NCI-H2171 (cell line): ENCODE results near the gene EXTL2.
"Not testable (repeated sequence)": the region's sequence is repeated elsewhere in the genome, so short reads cannot be mapped to it uniquely, and the experiment has no call there.

ENCODE experiments used
- DNase-seq: peaks from one replicate; lab custom pipeline; 2025; lab: John Stamatoyannopoulos, UW

EXTL2 gene

DNA sequence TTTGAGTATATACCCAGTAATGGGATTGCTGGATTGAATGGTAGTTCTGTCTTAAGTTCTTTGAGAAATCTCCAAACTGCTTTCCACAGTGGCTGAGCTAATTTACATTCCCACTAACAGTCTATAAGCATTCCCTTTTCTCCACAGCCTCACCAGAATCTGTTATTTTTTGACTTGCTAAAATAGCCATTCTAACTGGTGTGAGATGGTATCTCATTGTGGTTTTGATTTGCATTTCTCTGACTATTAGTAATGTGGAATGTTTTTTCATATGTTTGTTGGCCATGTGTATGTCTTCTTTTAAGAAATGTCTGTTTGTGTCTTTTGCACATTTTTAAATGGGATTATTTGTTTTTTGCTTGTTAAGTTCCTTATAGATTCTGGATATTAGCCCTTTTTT lies 39.5 kb downstream of the EXTL2 start:
- DNase-seq: not testable (repeated sequence)

DNA sequence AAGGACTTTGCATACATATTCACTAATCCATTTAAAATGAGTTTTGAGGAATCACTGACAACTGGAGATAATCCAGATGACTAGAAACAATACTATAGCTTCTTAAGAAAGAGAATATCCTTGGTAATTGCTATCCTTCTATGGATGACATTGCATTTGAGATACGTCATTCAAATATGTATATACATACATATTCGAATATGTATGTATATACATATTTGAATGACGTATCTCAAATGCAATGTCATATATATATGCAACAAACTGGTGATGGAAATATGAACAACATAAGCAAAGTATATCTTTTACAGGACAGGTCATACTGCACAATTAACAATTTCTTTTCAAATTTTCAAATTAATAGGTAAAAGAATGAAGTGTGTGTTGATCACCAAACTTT lies 41.7 kb downstream of the EXTL2 start:
- no peak for DNase-seq

DNA sequence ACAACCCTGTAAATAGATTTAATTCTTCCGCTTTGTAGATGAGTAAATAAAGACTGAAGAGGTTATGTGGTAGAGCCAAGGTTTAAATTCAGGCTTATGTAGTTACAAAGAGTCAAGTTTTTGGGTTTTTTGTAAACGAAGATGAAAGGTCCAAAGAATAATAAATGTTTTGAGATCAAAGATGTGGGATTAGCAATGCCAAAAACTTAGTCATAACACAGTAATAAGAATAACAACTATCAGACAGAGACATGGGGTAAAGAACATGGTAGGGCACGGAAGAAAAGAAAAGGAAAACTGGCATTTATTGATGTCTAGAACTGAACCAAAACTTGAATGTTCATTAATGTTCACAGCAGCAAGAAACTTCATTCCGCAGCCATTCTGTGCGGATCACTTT lies 42.9 kb downstream of the EXTL2 start:
- DNase-seq: no peak

DNA sequence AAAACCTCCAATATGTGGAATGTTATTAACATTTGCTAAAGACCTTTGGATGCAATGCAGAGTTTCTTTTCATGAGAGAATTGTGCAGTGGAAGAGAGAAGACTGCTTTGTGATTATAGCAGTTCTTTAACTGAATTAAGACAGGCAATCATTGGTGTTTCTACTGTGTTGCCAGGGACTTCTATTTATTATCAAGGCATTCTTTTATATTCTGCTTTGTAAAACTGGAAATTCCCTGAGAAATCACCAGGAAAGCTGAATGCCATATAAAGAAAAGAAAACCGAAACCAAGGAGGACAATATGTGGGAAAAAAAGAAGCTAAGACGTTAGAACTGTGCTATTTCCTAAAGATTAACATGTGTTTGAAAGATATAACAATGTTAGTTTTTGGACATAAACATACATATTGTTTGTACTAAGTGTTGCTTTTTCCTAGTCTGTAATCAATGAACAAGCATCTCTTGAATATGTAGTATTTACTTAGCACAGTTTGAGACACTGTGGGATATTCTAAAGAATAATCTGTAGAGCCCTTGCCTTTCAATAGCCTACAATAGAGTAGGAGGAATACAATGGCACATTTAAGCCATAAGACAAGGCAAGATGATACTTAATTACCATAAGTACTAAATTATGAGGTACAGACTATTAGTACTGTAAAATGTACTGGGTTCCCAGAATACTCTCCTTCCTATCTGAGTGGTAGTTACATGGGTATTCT lies 47.1 kb downstream of the EXTL2 start:
- DNase-seq: no peak

DNA sequence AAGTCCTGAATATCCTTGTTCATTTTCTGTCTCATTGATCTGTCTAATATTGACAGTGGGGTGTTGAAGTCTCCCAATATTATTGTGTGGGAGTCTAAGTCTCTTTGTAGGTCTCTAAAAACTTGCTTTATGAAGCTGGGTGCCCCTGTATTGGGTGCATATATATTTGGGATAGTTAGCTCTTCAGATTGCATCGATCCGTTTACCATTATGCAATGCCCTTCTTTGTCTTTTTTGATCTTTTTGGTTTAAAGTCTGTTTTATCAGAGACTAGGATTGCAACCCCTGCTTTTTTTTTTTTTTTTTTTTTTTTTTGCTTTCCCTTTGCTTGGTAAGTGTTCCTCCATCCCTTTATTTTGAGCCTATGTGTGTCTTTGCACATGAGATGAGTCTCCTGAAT lies 51.5 kb downstream of the EXTL2 start:
- not testable (repeated sequence) for DNase-seq

DNA sequence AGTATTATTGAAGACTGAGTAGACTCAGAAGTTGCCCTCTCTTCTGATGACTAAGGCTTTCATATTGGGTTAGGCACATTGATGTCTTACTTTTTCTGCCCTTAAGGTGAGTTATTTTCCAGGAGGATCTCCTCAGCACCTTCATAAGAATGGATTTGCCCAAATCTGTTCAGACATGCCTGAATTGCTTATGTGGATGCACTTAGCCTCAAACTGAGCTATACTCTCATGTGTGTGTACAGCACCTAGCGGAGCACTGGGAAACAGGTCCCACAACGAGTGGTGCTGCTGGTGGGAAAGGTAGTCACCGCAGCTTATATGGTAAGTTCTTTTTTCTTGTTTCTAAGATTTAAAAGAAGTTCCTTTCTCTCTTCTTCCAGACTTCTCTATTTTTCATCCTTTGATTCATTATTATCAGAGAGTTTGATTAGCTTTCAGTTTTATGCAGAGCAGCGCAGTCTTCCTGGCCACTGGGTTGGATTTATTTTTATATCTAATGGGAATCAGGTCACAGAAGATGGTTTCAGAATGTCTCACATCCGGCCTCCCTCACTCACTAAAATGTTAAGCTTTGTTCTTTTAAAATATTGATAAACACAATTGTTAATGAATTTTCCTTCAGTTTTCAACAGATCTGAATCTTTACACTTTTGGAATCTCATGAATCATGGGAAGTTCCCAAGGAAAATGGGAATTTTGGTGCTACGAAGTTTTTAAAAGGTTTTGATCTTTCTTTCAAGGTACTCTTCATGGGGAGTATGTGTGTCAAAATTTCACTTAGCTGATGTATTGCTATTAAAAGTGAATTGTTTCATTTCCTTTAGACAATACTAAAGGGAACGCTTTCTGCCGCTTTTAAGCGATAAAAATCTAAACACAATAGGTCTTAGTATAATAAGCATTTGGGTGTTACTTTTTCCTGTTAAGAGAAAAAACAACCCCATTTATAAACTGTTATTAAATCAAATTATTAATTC lies 58.5 kb downstream of the EXTL2 start:
- DNase-seq: no peak

DNA sequence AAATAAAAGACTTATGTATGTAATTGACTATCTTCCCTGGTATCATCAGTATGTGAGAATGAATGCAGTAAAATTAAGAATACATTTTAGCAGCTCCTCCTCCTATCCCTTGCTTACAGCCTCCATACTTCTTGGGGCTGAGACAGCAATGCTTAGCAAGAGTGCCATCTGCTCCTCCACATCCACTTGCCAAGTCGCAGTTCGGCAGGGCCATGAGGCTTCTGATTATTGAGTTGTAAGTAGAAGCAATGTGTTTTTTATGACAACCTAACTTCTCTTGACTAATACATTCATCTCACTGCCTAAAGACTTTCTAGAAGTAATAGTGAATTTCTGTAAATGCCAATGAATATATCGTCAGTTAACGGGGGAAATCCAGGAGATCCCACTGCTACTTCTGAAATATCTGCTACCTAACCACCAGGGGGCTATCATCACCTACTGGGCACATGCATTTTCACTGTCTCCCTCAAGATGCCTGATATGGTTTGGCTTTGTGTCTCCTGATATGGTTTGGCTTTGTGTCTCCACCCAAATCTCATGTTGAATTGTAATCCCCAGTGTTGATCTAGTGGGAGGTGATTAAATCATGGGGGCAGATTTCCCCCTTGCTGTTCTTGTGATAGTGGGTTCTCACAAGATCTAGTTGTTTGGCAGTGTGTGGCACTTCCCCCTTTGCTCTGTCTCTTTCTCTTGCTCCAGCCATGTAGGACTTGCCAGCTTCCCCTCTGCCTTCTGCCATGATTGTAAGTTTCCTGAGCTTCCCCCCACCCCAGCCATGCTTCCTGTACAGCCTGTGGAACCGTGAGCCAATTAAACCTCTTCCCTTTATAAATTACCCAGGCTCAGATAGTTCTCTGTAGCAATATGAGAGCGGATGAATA lies 59.6 kb downstream of the EXTL2 start:
- no peak for DNase-seq

DNA sequence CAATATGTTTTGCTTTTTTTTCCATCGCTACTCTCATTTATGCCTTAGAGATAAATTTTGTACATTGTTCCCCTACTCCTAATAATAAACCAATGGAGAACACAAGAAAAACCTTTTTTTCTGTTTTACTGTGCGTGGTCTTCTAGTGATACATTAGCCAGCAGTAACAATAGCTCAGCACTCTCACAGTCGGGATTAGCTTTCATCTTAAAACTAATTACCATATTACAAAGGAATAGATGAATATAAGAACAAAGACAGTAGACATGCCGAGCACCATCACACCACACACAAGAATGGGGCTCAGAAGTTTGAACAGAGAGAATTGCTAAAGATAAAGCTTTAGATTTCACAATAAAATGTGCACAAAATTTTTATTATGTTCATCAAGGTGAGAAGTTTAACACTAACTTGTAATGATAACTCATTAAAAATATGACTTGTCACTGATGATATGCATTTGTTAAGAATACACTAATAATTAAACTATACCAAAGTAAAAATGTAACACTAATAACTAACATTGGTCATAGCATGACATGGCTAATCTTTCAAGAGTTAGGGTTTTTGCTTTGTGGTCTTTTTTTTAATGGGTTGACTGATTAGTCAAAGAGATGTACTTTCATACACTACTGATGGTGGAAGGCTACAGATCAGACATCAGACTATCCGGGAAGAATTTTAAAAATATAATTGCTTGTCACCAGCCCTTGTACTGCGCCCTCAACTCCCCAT lies 61.8 kb downstream of the EXTL2 start:
- no peak for DNase-seq

DNA sequence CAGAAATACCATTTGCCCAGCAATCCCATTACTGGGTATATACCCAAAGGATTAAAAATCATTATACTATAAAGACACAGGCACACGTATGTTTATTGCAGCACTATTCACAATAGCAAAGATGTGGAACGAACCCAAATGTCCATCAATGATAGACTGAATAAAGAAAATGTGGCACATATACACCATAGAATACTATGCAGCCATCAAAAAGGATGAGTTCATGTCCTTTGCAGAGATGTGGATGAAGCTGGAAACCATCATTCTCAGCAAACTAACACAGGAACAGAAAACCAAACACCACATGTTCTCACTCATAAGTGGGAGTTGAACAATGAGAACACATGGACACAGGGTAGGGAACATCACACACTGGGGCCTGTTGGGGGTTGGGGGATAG lies 69.0 kb downstream of the EXTL2 start:
- not testable (repeated sequence) for DNase-seq
